Transverse colon (tissue), 4 donors: ENCODE results near the gene WDR19.
"Not testable (repeated sequence)": the region's sequence is repeated elsewhere in the genome, so short reads cannot be mapped to it uniquely, and the experiment has no call there.

ENCODE experiments used
- POLR2A ChIP-seq: fragments of 450-650 bp; IDR thresholded peaks from one replicate; pipeline ENCODE4 v1.6.1; 2016; ENCODE audit warnings: antibody characterized with exemption, mild to moderate bottlenecking, moderate library complexity
- POLR2AphosphoS5 ChIP-seq, 3 donors: sonication (generic); formaldehyde crosslinking; IDR thresholded peaks; one replicate each; pipeline ENCODE4 v1.6.1; 2016; ENCODE audit warnings: antibody characterized with exemption in 3 of 3
- TF ChIP-seq, protein P1 (sequence below), 5 experiments: fragments of 200-600 bp in 3 of 5; fragments of 450-650 bp in 2 of 5; sonication (generic) in 3 of 5; IDR thresholded peaks; 1 replicate in 2 of 5; 2 replicates in 3 of 5; pipeline ENCODE4 v1.5.1; 2016 to 2017; ENCODE audit warnings: antibody characterized with exemption in 5 of 5, inconsistent platforms in 3 of 5, mild to moderate bottlenecking in 2 of 5, moderate library complexity in 1 of 5

DNA sequence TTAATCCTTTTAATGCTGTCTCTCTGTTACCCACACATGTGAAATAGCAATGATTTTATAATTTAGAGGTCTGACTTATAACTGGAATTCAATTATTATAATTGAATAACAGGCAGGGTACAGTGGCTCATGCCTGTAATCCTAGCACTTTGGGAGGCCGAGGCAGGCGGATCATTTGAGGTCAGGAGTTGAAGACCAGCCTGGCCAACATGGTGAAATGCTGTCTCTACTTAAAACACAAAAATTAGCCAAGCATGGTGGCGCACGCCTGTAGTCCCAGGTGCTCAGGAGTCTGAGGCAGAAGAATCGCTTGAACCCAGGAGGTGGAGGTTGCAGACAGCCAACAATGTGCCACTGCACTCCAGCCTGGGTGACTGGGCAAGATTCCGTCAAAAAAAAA is 95.3 kb downstream of the WDR19 start:
- TF ChIP-seq, protein P1, sequence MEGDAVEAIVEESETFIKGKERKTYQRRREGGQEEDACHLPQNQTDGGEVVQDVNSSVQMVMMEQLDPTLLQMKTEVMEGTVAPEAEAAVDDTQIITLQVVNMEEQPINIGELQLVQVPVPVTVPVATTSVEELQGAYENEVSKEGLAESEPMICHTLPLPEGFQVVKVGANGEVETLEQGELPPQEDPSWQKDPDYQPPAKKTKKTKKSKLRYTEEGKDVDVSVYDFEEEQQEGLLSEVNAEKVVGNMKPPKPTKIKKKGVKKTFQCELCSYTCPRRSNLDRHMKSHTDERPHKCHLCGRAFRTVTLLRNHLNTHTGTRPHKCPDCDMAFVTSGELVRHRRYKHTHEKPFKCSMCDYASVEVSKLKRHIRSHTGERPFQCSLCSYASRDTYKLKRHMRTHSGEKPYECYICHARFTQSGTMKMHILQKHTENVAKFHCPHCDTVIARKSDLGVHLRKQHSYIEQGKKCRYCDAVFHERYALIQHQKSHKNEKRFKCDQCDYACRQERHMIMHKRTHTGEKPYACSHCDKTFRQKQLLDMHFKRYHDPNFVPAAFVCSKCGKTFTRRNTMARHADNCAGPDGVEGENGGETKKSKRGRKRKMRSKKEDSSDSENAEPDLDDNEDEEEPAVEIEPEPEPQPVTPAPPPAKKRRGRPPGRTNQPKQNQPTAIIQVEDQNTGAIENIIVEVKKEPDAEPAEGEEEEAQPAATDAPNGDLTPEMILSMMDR (IDR thresholded peaks at IDR 0.05): not testable (repeated sequence)
- not testable (repeated sequence) for TF ChIP-seq POLR2A; POLR2AphosphoS5 (IDR thresholded peaks at IDR 0.05)
